Testis (tissue), 2 donors: Measurements from ENCODE around the gene LDAH.

Source experiments
- CTCF ChIP-seq, 3 experiments: fragments of 450-650 bp in 2 of 3; fragments of 200-600 bp in 1 of 3; sonication (generic) in 1 of 3; IDR thresholded peaks; one replicate each; pipeline ENCODE4 v1.5.1; 2016 to 2019; ENCODE audit warnings: antibody characterized with exemption in 3 of 3, mild to moderate bottlenecking in 2 of 3, moderate library complexity in 1 of 3
- POLR2A ChIP-seq: fragments of 450-650 bp; IDR thresholded peaks from one replicate; pipeline ENCODE4 v1.6.1; 2017; ENCODE audit warnings: antibody characterized with exemption, mild to moderate bottlenecking, moderate library complexity

GRCh38 chr2:20665243-20666004, 157.5 kb downstream of the LDAH start:
- no peak for TF ChIP-seq POLR2A
- TF ChIP-seq CTCF (IDR thresholded peaks at IDR 0.05) = no peak
